Astrocyte of the spinal cord (primary cell): ENCODE data around the gene PRDM2.

Experiments
- DNase-seq: peaks from one replicate; pipeline ENCODE4 v3.0.0; 2011; ENCODE audit warnings: low read depth, low spot score
- H3K4me3 ChIP-seq: 2 replicates; pipeline ENCODE4 v1.5.1; 2011; ENCODE audit warnings: low read depth, mild to moderate bottlenecking, low read length, moderate library complexity
- in situ Hi-C: cut with HindIII; loops from 2 replicates; pipeline ENCODE4 v1.10.0; 2017; ENCODE audit warnings: low sequenced_read_pairs
- TF ChIP-seq, protein P1 (sequence below): IDR thresholded peaks from 2 replicates; pipeline ENCODE4 v1.5.1; 2012; ENCODE audit warnings: low read depth, mild to moderate bottlenecking, low read length, inconsistent platforms

PRDM2 gene

DNA sequence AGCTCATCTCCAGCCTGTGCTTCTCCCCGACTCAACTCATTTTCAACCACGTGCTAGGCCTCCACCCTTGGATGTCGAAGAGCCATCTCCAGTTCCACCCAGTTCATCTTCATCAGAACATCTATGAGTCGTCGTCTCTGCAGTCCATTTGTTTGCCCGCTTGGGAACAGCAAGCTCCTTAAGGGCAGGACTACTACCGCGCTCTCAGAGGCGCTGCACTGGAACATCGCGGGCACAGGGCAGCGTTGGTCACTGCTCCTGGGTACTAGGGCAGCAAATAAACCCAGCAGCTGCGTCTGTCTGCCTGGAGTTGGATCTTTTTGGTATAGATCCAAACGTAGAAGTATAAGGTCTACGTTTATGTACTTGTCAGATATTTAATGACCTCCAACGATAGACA, 478 bp upstream of the PRDM2 start:
- DNase-seq: no peak
- in situ Hi-C loops: no loop called here
- TF ChIP-seq, protein P1, sequence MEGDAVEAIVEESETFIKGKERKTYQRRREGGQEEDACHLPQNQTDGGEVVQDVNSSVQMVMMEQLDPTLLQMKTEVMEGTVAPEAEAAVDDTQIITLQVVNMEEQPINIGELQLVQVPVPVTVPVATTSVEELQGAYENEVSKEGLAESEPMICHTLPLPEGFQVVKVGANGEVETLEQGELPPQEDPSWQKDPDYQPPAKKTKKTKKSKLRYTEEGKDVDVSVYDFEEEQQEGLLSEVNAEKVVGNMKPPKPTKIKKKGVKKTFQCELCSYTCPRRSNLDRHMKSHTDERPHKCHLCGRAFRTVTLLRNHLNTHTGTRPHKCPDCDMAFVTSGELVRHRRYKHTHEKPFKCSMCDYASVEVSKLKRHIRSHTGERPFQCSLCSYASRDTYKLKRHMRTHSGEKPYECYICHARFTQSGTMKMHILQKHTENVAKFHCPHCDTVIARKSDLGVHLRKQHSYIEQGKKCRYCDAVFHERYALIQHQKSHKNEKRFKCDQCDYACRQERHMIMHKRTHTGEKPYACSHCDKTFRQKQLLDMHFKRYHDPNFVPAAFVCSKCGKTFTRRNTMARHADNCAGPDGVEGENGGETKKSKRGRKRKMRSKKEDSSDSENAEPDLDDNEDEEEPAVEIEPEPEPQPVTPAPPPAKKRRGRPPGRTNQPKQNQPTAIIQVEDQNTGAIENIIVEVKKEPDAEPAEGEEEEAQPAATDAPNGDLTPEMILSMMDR: no peak
- peak overlapping the region; percentile 57 for H3K4me3 ChIP-seq

DNA sequence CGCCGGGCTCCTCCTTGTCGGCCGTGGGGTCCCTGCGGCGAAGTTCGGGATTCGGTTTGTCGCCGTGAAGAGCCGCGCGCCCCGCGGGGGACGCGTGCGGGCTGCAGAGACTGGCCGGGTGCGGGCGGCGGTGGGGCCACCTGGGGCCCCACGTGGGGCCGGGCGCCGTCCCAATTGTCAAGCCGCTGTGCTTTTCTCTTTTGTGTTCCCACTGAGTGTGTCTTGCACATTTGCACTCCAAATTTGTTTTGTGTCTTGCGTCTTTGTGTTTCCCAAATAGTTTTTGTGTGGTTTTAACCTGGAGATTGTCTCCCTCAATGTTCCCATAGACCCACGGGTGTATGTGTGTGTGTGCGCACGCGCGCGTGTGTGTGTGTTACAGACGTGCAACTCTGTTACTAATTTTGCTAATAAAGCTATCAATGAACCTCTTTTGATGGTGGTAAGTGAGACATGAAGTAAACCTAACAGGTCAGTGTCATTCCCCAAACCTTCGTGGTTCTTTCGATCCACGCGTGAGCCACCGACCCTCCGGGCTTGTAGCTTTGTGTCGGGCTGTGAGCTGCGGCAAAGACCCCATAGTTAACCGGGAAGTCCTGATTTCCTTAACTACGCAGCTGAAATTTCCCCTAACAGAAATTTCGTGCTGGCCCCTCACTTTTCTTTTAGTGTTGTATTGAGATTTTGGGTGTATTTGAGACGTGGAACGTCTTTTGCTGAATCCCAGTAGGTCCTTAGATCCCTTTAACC, 708 bp downstream of the PRDM2 start:
- DNase-seq: peak; percentile 32
- H3K4me3 ChIP-seq: peak overlapping the region; percentile 57
- TF ChIP-seq, protein P1: no peak
- in situ Hi-C loops: no loop called here

DNA sequence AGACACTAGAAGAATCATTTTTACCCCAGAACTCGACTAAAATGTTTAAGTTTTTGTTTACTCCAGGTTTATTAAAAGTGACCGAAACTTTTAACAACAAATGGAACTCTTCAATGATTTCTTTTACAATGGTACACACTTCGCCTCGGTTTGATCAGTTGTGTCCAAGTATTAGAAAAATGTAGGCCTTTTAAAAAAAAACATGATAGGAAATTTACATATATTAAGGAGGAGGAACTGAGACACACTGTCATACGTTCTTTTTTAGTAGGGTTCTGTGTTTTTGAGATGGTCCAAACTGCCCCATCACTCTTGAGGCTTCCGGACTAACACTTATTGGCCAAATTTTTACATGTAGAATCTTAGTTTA, 1.3 kb downstream of the PRDM2 start:
- DNase-seq: peak; percentile 2
- in situ Hi-C loops: no loop called here
- peak overlapping the region; percentile 57 for H3K4me3 ChIP-seq
- TF ChIP-seq, protein P1: no peak

DNA sequence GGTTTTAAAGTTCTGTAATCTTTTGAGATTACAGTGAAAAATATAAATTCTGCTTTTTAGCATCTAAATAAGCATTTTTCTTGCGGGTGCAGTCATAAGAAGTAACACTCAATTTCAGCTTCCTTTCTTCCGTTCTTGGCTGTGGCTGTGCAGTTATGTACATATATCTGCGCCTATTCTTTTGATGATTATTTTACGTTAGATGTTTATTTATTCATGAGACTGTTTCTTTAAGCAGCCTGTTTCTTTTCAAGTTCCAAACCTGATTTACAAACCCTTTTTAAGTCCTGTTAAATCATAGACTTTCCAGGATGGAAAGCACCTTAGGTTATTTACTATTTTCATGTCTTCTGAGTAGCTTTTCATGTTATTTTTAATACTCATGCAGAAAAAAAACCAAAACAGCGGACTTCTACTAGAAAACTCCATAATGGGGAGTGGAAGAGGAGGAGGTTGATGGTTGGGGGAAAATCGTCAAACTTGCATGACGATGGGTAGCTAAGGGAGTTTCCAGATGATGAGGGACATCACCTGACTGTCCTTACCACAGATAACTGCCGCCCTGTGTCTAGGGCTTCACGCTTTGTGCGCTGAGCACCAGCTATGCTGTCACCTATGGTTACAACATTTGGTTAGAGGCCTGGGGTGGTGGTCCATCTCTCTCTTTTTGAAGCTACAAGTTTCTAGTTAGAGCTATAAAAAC, 2.6 kb downstream of the PRDM2 start:
- H3K4me3 ChIP-seq: no peak overlapping the region
- TF ChIP-seq, protein P1: no peak
- DNase-seq: no peak
- in situ Hi-C loops: no loop called here

DNA sequence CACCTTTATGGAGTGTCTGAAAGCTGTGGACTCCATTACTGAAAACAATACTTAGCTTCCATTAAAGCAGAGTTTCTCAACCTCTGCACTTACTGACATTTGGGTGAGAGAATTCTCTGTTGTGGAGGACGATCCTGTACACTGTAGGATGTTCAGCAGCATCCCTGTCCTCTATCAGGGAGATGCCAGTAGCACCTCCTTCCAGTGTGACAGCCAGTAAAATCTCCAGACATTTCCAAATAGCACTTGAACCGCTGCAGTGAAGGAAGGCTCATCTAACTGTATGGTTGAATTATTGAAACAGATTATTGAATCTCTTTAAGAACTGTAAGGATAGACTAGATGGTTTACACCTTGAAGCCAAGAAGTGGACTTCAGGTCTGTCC, 3.1 kb downstream of the PRDM2 start:
- in situ Hi-C loops: no loop called here
- DNase-seq: no peak
- H3K4me3 ChIP-seq: no peak overlapping the region
- TF ChIP-seq, protein P1: no peak

DNA sequence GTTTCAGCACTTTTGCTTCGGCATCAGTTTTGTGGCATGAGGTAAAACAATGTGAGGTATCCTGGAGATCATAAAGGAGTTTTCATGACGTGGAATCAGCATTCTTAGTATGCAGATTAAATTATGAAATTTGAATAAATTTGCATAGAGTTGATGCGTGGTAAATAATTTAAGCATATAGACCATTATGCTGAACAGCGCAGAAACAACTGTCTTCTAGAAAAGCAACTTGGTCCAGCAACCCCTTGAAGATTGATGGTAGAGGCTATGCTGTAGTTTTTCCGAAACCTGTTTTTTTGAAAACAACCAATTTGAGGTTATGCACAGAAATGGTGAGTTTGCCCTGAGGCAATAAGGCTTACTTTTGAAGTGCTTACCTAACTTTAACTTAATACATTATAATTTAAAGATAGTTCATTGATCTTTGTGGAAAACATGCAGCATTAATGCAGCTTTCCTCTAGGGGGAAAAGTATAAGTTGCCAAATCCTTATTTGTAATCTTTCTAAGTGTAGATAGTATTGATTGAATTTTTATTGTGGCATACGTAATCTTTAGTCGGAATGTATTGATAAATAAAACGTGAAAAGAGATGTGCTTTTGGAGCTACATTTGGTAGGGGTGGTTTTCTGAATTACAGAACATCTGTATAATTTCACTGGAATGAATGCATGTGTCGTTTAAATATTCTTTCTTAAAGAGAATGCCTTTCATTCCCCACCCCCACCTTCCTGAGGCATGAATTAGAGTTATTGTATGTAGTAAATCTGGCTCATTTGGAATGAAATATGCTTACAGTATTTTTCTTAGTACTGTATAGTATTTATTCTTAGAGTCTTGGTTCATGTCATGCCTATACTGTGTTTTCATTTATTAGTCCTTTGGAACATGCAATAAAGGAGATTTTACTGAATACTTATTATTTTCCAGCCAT, 3.8 kb downstream of the PRDM2 start:
- in situ Hi-C loops: no loop called here
- H3K4me3 ChIP-seq: no peak overlapping the region
- TF ChIP-seq, protein P1: peak; percentile 13
- no peak for DNase-seq
